Islet of Langerhans (tissue), 1 donor: ENCODE data around the gene MAIP1.
"Not testable (repeated sequence)": the region's sequence is repeated elsewhere in the genome, so short reads cannot be mapped to it uniquely, and the experiment has no call there.

Experiments
- FAIRE-seq: peaks from one replicate; lab custom pipeline; 2011; peaks lifted over from hg19 to GRCh38; lab: Jason Lieb, UNC

MAIP1 gene, protein sequence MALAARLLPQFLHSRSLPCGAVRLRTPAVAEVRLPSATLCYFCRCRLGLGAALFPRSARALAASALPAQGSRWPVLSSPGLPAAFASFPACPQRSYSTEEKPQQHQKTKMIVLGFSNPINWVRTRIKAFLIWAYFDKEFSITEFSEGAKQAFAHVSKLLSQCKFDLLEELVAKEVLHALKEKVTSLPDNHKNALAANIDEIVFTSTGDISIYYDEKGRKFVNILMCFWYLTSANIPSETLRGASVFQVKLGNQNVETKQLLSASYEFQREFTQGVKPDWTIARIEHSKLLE

DNA sequence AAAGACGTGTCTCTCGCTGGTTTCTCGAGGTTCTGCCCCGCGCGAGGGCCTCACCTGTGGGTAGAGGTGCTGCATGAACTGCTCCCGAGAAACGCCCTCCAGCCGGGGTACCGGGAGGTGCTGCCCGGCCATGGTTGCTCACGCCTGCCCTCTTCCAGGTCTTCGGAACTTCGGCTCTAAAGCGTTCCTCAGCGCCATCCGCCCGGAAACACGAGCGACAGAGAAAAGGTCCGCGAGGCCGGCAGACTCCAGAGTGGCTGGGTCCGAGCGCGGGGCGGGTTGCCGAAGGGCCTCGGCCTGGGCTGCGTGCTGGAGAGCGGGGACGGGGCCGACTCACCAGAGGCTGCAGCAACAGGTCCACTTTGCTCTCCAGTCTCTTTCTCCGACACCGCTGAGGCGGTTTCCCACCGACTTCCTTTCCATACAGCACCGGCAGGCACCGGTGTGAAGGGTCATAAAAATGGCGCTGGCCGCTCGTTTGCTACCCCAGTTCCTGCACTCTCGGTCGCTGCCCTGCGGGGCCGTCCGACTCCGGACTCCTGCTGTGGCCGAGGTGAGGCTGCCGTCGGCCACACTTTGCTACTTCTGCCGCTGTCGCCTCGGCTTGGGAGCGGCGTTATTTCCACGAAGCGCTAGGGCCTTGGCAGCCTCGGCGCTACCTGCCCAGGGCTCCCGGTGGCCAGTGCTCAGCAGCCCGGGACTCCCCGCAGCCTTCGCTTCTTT, at the start of gene MAIP1, which contains the start of gene TYW5:
MAIP1 (plus strand) TSS at position 244 of the 723 bp plus-strand sequence; CDS start at position 461, 217 bp downstream.
TYW5 (minus strand) TSS at position 153 of the 723 bp plus-strand sequence; CDS start at position 132, 21 bp downstream.
- FAIRE-seq, result no peak

DNA sequence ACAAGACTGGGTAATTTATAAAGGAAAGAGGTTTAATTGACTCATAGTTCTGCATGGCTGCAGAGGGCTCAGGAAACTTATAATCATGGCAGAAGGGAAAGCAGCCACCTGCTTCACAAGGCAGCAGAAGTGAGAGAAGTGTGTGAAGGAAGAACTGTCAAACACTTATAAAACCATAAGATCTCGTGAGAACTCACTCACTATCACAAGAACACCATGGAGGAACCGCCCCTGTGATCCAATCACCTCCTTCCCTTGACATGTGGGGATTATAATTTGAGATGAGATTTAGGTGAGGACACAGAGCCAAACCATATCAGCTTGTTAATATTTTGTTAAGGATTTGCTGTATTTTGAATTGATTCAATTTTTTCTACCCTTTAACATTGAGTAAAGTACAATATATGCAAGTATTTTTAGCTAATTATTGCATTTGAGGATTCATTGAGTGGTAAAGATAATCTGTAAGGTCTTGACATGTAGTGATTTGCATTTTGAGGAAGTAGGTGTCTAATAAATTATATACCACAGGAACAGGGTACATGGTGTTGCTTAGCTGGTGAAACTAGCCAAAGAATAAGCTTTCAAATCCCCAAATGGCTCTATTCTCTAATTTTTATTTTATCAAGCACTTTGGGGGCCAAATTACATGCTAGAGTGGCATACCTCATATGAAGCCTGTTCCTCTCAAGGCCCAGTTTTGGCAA, 48.2 kb upstream of the MAIP1 start:
- no peak for FAIRE-seq

DNA sequence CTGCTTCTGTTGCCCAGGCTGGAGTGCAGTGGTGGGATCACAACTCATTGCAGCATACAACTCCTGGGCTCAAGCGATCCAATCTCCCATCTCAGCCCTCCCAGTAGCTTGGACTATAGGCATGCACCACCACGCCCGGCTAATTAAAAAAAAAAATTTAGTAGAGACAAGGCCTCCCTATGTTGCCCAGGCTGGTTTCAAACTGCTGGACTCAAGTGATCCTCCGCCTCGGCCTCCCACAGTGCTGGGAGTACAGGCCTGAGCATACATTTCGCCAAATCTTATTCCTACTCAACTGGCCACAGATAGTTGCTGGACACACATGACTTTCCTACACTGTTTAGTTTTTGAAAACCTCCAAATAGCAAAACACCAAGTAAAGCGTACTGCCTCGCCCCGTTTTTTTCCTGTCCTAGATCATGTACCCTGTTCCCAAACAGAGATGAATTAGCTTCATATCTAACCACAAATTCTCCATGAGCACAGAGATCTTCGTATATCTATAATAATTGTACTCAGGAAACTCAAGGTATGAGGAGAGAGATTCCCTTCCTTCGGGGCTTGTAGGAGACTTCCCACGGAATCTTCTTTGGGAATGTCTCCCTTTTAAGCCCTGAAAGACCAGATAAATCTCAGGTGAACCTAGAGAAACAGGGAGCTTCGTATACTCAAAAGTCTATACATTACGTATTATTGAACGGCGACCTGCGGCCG, 44.9 kb upstream of the MAIP1 start:
- FAIRE-seq, result no peak

DNA sequence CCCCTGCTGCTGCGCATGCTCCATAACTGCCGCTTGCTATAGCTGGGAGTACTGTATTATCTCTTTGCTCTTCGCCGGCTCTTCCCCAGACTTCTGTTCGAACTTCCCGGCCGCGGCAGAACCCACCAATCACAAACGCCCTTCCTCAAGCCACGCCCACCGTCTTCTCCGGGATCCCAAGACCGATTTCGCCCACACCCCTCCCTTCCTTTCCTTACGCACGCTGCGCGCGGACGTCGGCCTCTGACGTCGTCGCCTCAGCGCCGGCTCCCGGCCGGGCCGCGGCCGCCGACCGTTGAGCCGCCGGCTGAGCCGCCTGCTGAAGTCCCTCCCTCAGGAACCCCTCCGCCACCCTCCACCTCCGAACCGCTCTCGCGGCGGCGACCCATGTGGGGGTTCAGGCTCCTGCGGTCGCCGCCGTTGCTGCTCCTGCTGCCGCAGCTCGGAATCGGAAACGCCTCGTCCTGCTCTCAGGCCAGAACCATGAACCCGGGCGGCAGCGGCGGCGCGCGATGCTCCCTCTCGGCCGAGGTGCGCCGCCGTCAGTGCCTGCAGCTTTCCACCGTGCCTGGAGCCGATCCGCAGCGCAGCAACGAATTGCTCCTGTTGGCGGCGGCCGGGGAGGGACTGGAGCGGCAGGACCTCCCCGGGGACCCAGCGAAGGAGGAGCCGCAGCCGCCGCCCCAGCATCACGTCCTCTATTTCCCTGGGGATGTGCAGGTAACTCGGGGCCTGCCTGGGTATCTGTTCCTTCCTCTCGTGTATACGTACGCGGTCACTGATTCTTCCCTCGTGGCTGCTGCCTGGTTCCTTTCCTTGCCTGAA, 44.1 kb upstream of the MAIP1 start, which contains the start of gene C2orf69:
C2orf69 (plus strand) TSS at position 242 of the 825 bp plus-strand sequence; CDS start at position 388, 146 bp downstream.
- FAIRE-seq, result peak; percentile 81

DNA sequence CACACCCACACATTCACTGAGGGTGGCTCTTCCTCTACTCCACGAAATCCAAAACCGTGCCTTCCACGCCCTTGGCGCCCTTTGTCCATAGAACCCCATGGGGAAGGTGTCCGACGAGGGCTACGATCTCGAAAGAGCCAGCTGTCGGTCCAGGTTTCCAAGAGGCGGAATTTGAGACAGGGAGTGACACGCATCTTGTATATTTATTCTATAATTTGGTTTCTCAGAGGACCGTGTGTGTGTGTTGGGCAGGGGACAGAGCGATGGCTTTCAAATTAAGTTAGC, 43.6 kb upstream of the MAIP1 start:
- no peak for FAIRE-seq

DNA sequence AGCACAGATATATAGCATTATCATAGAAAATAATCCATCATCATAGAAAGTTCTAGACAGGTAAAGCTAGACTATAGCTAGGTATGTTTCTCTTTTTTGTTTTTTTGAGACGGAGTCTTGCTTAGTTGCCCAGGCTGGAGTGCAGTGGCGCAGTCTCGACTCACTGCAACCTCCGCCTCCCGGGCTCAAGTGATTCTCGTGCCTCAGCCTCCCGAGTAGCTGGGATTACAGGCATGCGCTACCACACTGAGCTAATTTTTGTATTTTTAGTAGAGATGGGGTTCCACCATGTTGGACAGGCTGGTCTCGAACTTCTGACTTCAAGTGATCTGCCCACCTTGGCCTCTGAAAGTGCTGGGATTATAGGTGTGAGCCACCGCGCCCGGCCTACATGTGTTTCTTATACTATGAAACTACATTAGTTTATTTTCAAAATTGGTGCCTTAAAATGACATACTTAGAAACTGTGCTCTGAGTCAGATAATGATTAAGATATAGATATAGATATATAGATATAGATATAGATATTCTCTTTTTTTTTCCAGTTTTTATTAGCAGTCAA, 42.7 kb upstream of the MAIP1 start:
- not testable (repeated sequence) for FAIRE-seq

DNA sequence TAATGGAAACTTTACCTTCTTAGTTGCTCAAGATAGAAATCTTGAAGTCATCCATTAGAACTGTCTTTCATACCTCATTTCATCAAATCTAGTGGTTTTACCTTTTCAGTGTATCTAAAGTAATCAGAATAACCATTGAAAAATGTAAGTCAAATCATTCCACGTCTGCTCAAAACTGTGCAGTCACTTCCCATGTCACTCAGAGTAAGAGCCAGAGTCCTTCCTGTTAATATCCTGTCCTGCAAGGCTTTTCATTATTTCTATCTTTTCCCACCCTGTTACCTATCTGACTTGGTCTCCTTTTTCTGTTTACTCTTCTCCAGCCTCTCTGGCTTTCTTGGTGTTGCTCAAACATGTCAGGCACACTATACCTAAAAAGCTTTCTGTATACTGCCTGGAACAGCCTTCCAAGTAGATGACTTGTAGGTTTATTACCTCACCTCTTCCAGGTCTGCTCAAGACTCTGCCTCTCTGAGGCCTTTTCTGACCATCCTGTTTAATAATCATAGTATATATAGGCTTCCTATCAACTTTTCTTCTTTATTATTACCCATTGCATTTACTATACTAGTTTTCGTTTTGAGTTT, 40.9 kb upstream of the MAIP1 start:
- FAIRE-seq, result no peak

DNA sequence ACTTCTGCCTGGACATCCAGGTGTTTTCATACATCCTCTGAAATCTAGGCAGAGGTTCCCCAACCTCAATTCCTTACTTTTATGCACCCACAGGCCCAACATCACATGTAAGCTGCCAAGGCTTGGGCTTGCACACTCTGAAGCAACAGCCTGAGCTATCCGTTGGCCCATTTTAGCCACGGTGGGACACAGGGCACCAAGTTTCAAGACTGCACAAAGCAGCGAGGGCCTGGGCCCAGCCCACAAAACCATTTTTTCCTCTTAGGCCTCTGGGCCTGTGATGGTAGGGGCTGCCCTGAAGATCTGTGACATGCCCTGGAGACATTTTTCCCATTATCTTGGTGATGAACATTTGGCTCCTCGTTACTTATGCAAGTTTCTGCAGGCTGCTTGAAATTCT, 38.4 kb upstream of the MAIP1 start:
- FAIRE-seq, result no peak

DNA sequence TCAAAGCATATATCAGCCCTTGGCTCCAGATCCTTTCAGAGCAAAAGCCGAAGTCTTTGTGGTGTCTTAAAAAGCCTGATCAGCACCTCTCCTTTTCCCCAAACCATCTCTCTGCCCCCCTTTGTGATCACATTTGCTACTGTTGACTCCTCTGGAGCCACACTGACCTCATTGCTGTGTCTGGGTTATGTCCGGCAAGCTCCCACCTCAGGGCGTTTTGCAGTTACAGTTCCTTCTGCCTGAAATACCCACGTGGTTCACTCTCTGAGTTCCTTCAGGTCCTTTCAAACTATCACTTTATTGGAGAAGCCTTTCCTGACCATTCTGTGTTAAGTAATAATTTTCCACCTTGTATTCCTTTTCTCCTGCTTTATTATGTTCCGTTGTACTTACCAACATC, 32.5 kb upstream of the MAIP1 start:
- FAIRE-seq, result no peak

DNA sequence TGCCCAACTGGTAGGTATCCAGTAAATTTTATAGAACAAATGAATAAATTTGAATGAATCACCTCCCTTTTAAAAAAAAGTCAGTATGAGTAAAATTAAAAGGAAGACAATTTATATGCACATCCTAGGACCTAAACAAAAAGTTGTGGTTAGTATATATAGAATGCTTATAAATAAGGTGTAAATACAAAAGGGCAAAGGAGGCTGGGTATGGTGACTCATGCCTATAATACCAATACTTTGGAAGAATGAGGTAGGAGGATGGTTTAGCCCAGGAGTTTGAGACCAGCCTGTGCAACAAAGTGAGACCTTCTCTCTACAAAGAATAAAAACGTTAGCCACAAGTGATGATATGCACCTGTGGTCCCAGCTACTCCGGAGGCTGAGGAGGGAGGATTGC, 31.5 kb upstream of the MAIP1 start:
- no peak for FAIRE-seq

DNA sequence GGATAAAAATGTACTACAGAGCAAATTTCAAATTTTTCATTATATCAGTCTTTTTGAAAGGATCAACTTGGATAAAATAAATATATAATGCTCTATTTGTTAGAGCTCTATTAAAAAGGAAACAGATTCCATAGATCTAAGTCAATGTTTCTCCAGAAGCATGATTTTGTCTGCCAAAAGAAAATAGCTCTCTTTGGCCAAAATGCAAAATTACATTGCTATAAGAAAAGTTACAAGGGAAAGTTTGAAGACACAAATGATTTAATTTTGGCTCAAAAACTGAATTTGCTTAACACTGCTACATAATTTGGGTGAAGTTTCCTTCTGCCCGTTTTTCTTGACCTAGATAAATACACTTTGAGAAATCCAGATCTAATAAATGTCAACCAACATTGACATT, 28.6 kb upstream of the MAIP1 start:
- FAIRE-seq, result peak; percentile 76

DNA sequence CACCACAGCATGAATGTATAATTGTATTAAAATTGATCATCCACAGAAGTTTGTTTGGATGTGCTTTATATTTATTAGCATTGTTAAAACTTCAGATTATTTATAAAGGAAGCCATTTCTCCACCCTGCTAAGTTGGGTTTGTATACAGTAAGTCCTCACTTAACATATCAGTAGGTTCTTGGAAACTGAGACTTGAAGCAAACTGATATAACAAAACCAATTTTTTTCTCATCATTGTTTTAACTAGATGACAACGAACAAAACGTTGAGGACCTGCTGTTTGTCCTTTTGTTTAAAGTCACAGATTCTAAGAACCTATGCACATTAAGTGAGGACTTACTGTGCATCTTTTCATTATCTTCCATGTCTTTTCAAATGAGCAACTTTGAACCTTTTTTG, 27.2 kb upstream of the MAIP1 start:
- FAIRE-seq, result no peak

DNA sequence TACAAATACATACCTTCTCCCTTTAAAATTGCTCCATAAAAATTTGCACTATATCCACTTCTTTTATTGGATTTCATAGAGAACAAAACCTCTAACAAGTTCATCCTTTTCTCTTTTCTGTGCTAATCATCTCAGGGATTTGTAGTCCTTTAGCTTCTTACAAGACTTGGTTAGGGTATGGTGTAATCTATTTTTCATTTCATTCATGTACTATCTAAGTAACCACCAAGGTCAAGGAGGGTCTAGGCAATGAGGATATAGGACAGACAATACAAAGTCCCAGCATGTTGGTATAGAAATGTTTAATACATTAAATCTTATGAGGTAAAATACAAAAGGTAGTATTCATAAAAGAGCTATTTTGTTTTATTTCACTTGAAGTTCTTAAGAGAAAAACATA, 26.8 kb upstream of the MAIP1 start:
- no peak for FAIRE-seq

DNA sequence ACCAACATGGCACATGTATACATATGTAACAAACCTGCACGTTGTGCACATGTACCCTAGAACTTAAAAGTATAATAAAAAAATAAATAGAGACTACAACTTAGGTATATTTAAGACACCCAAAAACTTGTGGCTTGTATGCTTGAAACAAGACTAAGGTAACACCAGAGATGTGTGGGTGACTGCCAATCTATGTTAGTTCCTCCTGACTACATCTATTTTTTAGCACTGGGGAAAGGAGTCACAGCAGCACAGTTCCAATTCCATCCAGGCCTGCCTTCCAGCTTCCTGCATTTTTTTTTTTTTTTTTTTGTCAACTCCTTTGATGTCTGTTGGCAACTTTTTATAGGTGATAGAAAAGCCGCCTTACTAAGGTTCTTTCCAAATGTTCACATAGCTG, 26.1 kb upstream of the MAIP1 start:
- no peak for FAIRE-seq

DNA sequence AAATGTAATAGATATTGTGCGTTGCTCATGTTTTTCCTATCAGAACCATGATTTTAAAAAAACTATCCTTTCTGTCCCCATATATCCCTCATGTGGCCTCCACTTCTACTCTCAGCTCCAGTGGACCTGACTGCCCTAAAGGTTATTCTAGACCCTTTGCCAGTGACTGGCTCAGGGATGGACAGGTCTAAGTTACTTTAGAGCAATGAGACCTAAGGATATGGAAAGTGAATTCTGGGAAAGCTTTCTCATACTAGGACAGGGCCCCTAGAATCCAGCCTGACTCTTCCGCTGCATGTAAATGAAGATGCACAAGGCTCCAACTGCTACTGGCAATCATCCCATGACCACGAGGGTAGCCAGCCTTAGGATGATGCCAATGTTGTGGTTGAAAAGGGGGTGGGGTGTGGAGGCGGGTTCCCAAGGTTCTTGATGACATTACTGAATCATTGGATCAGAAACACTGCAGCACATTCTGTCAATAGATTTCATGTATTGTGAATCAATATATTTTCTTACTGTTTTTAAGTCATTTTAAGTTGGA, 23.0 kb upstream of the MAIP1 start:
- no peak for FAIRE-seq

DNA sequence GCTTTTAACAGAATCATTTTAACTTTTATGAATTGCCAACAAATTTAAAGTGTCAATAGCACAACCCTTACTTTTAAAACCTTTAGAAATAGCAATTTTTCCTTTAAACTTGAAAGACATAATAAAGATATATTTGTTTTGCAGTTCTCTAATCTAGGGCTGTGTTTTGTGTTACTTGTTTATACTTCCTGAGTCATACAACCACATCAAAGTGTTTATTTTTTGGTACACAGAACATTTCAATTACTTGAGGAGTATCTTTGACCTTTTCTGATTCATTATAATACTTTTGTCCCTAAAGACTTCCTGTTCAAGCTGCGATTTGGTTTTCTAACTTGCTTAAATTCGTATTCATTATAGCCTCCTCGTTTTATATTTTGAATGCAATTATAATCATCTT, 21.9 kb upstream of the MAIP1 start:
- FAIRE-seq, result peak; percentile 5

DNA sequence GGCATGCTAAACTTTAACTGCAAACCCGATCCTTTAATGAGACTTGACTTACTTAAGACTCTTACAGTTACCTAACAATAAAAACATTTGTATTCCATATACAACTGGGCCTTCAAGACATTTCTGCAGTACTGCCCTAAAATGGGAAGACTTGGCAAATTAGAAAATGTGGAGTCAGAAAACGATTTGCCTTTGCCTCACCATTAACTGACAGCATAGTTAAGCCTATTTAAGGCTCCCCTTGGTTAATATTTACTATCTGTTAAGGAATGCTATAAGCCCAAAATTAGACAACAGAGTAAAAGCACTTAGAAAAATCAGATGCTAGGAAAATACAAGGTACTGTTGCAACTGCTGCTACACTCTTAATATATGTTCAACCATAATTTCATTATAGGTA, 18.8 kb upstream of the MAIP1 start:
- no peak for FAIRE-seq

DNA sequence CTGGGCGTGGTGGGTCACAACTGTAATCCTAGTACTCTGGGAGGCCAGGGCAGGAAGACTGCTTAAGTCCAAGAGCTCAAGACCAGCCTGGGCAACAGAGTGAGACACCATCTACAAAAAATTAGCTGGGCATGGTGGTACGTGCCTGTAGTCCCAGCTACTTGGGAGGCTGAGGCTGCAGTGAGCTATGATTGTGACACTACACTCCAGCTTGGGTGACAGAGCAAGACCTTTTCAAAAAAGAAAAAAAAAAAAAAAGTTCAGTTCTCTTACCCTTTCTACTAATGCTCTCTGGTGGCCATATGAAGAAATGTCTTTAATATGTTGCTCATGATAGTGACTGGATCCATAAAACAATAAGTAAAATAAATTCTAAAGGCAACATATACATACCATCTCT, 15.0 kb upstream of the MAIP1 start:
- peak; percentile 62 for FAIRE-seq

DNA sequence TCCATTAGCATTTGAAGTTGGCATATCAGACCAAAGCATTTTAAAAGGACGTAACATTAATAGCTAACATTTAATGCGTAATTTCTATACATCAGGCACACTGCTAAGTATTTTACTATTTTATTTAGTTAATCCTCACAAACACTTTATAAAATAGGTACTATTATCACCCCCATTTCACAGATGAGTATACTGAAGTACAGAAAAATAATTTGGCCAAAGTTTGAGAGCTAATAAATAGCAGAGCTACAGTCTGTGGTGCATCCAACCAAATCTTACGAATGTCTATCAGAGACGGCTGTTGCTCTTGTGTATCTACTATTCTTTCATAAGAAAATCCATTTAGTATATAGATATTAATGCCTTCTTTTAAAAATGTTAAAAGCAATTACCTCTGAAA, 12.0 kb upstream of the MAIP1 start:
- no peak for FAIRE-seq

DNA sequence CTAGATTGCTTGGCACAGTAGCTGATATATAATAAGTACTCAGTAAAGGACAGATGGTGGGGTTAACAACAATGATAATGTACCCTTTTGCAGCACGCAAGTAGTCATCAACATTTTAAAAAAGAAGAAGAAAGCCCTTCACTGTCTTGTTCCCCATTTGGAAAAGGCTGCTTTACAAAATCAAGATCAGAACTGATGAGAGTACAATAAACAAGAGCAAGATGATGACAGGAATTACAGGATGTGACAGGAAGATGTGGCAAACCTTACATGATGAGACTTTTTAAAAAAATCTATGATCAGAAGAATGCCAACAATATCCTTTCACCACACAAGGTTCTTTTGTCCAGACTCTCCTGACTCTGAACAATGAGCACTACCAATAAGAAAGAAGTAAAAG, 9.2 kb upstream of the MAIP1 start:
- peak; percentile 60 for FAIRE-seq

DNA sequence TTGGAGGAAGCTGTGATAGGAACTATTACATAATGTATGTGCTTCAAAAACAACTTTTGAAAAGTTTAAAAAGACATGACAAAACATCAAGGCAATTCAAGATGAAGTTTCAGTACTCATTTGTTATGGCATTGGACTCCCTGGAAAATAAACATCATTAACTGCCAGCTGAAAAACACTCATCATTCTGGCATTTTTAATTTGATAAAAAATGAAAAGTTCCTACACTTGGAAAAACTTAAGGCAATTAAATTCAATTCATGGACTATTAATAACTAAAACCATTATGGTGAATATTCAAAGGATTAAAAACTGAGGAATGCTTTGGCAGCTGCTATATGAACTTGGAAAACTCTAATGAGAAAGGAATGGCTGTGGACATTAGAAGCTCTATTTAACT, 8.5 kb upstream of the MAIP1 start:
- FAIRE-seq, result no peak
